Smooth muscle cell (in vitro differentiated cells): ENCODE data around the gene ALS2. TPM values are rescaled to one million over a fixed set of nuclear protein-coding genes. Genes with fewer than 3 reads are reported as not detected.
"Not testable (repeated sequence)": the region's sequence is repeated elsewhere in the genome, so short reads cannot be mapped to it uniquely, and the experiment has no call there.

ENCODE experiments used
- DNase-seq: peaks from one replicate; lab custom pipeline; 2025; ENCODE audit not compliant: unreplicated experiment; lab: John Stamatoyannopoulos, UW
- H2AFZ ChIP-seq: fragments of 200-600 bp; sonication (generic); 2 replicates; pipeline ENCODE4 v1.6.0; 2016; ENCODE audit warnings: antibody characterized with exemption, low read depth, mild to moderate bottlenecking
- H3F3A ChIP-seq: fragments of 200-600 bp; sonication (generic); 2 replicates; pipeline ENCODE4 v1.6.0; 2017; ENCODE audit warnings: antibody characterized with exemption, low read depth
- H3K27ac ChIP-seq: fragments of 200-600 bp; sonication (generic); 2 replicates; pipeline ENCODE4 v1.5.1; 2016; ENCODE audit warnings: low read depth, mild to moderate bottlenecking
- H3K27me3 ChIP-seq: fragments of 200-600 bp; sonication (generic); 2 replicates; pipeline ENCODE4 v1.6.1; 2016; ENCODE audit warnings: low read depth, mild to moderate bottlenecking
- H3K36me3 ChIP-seq: fragments of 200-600 bp; sonication (generic); 2 replicates; pipeline ENCODE4 v1.5.1; 2016; ENCODE audit warnings: low read depth
- H3K4me1 ChIP-seq: fragments of 200-600 bp; sonication (generic); 2 replicates; pipeline ENCODE4 v1.5.1; 2016; ENCODE audit warnings: low read depth
- H3K4me2 ChIP-seq: fragments of 200-600 bp; sonication (generic); 2 replicates; pipeline ENCODE4 v1.6.0; 2016; ENCODE audit warnings: mild to moderate bottlenecking
- H3K4me3 ChIP-seq: fragments of 200-600 bp; sonication (generic); 2 replicates; pipeline ENCODE4 v1.5.1; 2016; ENCODE audit warnings: mild to moderate bottlenecking
- H3K79me2 ChIP-seq: fragments of 200-600 bp; sonication (generic); 2 replicates; pipeline ENCODE4 v1.6.0; 2016; ENCODE audit warnings: low read depth, mild to moderate bottlenecking
- H3K9ac ChIP-seq: fragments of 200-600 bp; sonication (generic); 2 replicates; pipeline ENCODE4 v1.6.0; 2016; ENCODE audit warnings: low read depth
- H3K9me3 ChIP-seq: fragments of 200-600 bp; sonication (generic); replicated peaks from 2 replicates; pipeline ENCODE4 v1.5.1; 2016; ENCODE audit warnings: low read depth
- H4K20me1 ChIP-seq: fragments of 200-600 bp; sonication (generic); 2 replicates; pipeline ENCODE4 v1.6.0; 2016; ENCODE audit warnings: low read depth
- CTCF ChIP-seq: fragments of 200-600 bp; sonication (generic); IDR thresholded peaks from 2 replicates; pipeline ENCODE4 v1.5.1; 2017; ENCODE audit warnings: borderline replicate concordance, mild to moderate bottlenecking, antibody characterized with exemption; ENCODE audit not compliant: insufficient read depth, poor library complexity, severe bottlenecking
- WGBS: methylation state at CpG from one replicate; pipeline ENCODE4 v1.1.7; 2016; ENCODE audit warnings: low lambda C conversion rate; 5-methylcytosine and 5-hydroxymethylcytosine counted together
- polyA plus RNA-seq: library from polyadenylated mRNA; unstranded; fragments of >200 nt; fragmentation: Nextera tagmentation; extraction: Ambion mirVana; gene quantifications from 2 replicates; pipeline ENCODE4 v1.2.1, GENCODE V29; 2016
- total RNA-seq: library from RNA; depleted of rRNA; stranded (reverse); fragments of >200 nt; gene quantifications from 2 replicates; pipeline ENCODE4 v1.2.3, GENCODE V29; 2014

Gene ALS2
- total and polyA plus RNA-seq, 2 experiments from 2014 or later = 11.0 to 24.4 TPM

- Histone ChIP-seq H3K9ac (no peak overlapping the region), H2AFZ (no peak overlapping the region), H3K27ac (no peak overlapping the region), H3K36me3 (peaks cover 5% of the 10 kb centered on the region), H4K20me1 (peaks cover 28% of the 10 kb centered on the region), H3K4me1 (no peaks in the 10 kb centered on the region), H3K79me2 (peaks cover 17% of the 10 kb centered on the region), H3K27me3 (no peaks in the 10 kb centered on the region), H3K9me3 (no peaks in the 10 kb centered on the region), H3F3A (no peaks in the 10 kb centered on the region), H3K4me2 (no peak overlapping the region), H3K4me3 (no peak overlapping the region)
- DNase-seq = no peak
- TF ChIP-seq CTCF = no peak
These were observed 14.9 kb downstream of the ALS2 start for GRCh38 chr2:201765799-201766198.

GRCh38 chr2:201764469-201764868, 16.3 kb downstream of the ALS2 start:
- peaks cover 10% of the 10 kb centered on the region for H3K36me3 ChIP-seq

GRCh38 chr2:201761101-201761500, 19.6 kb downstream of the ALS2 start:
- Histone ChIP-seq H2AFZ (no peak overlapping the region), H3K79me2 (no peaks in the 10 kb centered on the region), H3F3A (no peaks in the 10 kb centered on the region), H3K4me2 (no peak overlapping the region), H3K9me3 (no peaks in the 10 kb centered on the region), H3K36me3 (peaks cover 16% of the 10 kb centered on the region), H3K27ac (no peak overlapping the region), H3K9ac (no peak overlapping the region), H3K4me3 (no peak overlapping the region), H4K20me1 (peaks cover 10% of the 10 kb centered on the region), H3K4me1 (no peaks in the 10 kb centered on the region), H3K27me3 (no peaks in the 10 kb centered on the region)
- no peak for DNase-seq
- no peak for TF ChIP-seq CTCF
- 95% methylated on average over 4 of the region's 4 CpGs for WGBS

More at GRCh38 chr2:201764469-201764868, 16.3 kb downstream of the ALS2 start:
- not testable (repeated sequence) for H3K9me3 ChIP-seq, H2AFZ ChIP-seq, H3K9ac ChIP-seq, H3K4me3 ChIP-seq, H3F3A ChIP-seq, DNase-seq, H3K27ac ChIP-seq, H3K4me2 ChIP-seq, H3K27me3 ChIP-seq, H3K4me1 ChIP-seq, H3K79me2 ChIP-seq
- WGBS = 98% methylated on average over 7 of the region's 7 CpGs
- H4K20me1 ChIP-seq = peaks cover 16% of the 10 kb centered on the region

GRCh38 chr2:201759567-201759966, 21.2 kb downstream of the ALS2 start:
- Histone ChIP-seq H3K4me1 (no peaks in the 10 kb centered on the region), H3K27me3 (no peaks in the 10 kb centered on the region), H3K36me3 (peaks cover 16% of the 10 kb centered on the region), H4K20me1 (peaks cover 8% of the 10 kb centered on the region), H3K79me2 (no peaks in the 10 kb centered on the region), H3K4me2 (no peak overlapping the region), H3K9me3 (no peaks in the 10 kb centered on the region), H3K4me3 (no peak overlapping the region), H3F3A (no peaks in the 10 kb centered on the region), H3K27ac (no peak overlapping the region), H2AFZ (no peak overlapping the region), H3K9ac (no peak overlapping the region)
- WGBS = 100% methylated on average over 1 of the region's 1 CpG
- TF ChIP-seq CTCF = no peak
- no peak for DNase-seq
